B cell (primary cell): ENCODE results near the gene COG8. TPM values are rescaled to one million over a fixed set of nuclear protein-coding genes. Genes with fewer than 3 reads are reported as not detected.

Source experiments
- ATAC-seq: fragments of 200-7000 bp; cut with Tn5 transposase; one replicate; pipeline ENCODE4 v1.10.0; 2021; ENCODE audit warnings: low read depth, mild to moderate bottlenecking, moderate number of reproducible peaks, moderate library complexity
- CTCF ChIA-PET: fragments of 350-600 bp; sonication (Branson Sonifier 250); formaldehyde crosslinking; loops from one replicate; lab custom pipeline; 2021; ENCODE audit warnings: antibody characterized with exemption, inconsistent platforms; lab: Charles Lee
- POLR2A ChIA-PET: fragments of 350-600 bp; sonication (Branson Sonifier 250); formaldehyde crosslinking; loops from one replicate; lab custom pipeline; 2021; ENCODE audit warnings: antibody characterized with exemption; lab: Charles Lee
- DNase-seq: peaks from one replicate; pipeline ENCODE4 v3.0.0; 2013
- H2AFZ ChIP-seq: 2 replicates; pipeline ENCODE4 v1.6.1; 2012; ENCODE audit warnings: mild to moderate bottlenecking, low read depth, low read length; ENCODE audit not compliant: insufficient read depth, poor library complexity, severe bottlenecking
- H3K27ac ChIP-seq, 2 donors: 1 replicate in 1 of 2; 2 replicates in 1 of 2; pipeline ENCODE4 v1.5.1; 2012 to 2013; ENCODE audit warnings: low read length in 2 of 2, mild to moderate bottlenecking in 2 of 2, moderate library complexity in 1 of 2
- H3K27me3 ChIP-seq, 4 experiments: fragments of 200-600 bp in 1 of 4; sonication (generic) in 1 of 4; replicated peaks in 1 of 4; 1 replicate in 2 of 4; 2 replicates in 2 of 4; pipeline versions ENCODE4 v1.6.1 to v1.7.0; 2013 to 2016; ENCODE audit warnings: low read length in 3 of 4, mild to moderate bottlenecking in 2 of 4, mixed read lengths in 1 of 4, moderate library complexity in 1 of 4; ENCODE audit not compliant: insufficient read depth in 4 of 4, control insufficient read depth in 3 of 4; ENCODE audit errors: control extremely low read depth in 1 of 4
- H3K36me3 ChIP-seq, 2 experiments: replicated peaks in 1 of 2; 1 replicate in 1 of 2; 2 replicates in 1 of 2; pipeline versions ENCODE4 v1.6.1 to v1.7.1; 2013; ENCODE audit warnings: low read length in 1 of 2; ENCODE audit not compliant: insufficient read depth in 2 of 2, control insufficient read depth in 1 of 2; ENCODE audit errors: control extremely low read depth in 1 of 2, extremely low read depth in 1 of 2
- H3K4me1 ChIP-seq, 2 donors: fragments of 200-600 bp in 1 of 2; sonication (generic) in 1 of 2; 1 replicate in 1 of 2; 2 replicates in 1 of 2; pipeline versions ENCODE4 v1.5.1 to v1.6.1; 2013 to 2017; ENCODE audit warnings: low read length in 2 of 2; ENCODE audit not compliant: control insufficient read depth in 2 of 2, insufficient read depth in 2 of 2
- H3K4me2 ChIP-seq: replicated peaks from 2 replicates; pipeline ENCODE3; 2012; ENCODE audit warnings: mild to moderate bottlenecking, low read depth, low read length; ENCODE audit not compliant: poor library complexity, severe bottlenecking
- H3K4me3 ChIP-seq, 5 experiments: fragments of 200-600 bp in 1 of 5; sonication (generic) in 1 of 5; 1 replicate in 3 of 5; 2 replicates in 2 of 5; pipeline versions ENCODE4 v1.5.1 to v1.7.0; 2011 to 2016; ENCODE audit warnings: low read length in 4 of 5, mild to moderate bottlenecking in 4 of 5, low read depth in 2 of 5, control low read depth in 1 of 5, moderate library complexity in 1 of 5; ENCODE audit not compliant: insufficient read depth in 1 of 5; ENCODE audit errors: control extremely low read depth in 1 of 5, extremely low read depth in 1 of 5
- H3K79me2 ChIP-seq: fragments of 200-600 bp; sonication (generic); one replicate; pipeline ENCODE4 v1.6.0; 2016; ENCODE audit warnings: low read length; ENCODE audit not compliant: control insufficient read depth, insufficient read depth
- H3K9ac ChIP-seq: fragments of 200-600 bp; sonication (generic); 2 replicates; pipeline ENCODE4 v1.6.1; 2017; ENCODE audit warnings: mild to moderate bottlenecking, low read length, moderate library complexity
- H3K9me3 ChIP-seq, 3 donors: one replicate each; pipeline versions ENCODE4 v1.6.1 to v1.7.1; 2013; ENCODE audit warnings: low read length in 2 of 3; ENCODE audit not compliant: control insufficient read depth in 2 of 3, insufficient read depth in 1 of 3; ENCODE audit errors: control extremely low read depth in 1 of 3
- H4K20me1 ChIP-seq: 2 replicates; pipeline ENCODE4 v1.6.0; 2012; ENCODE audit warnings: mild to moderate bottlenecking, low read length; ENCODE audit not compliant: insufficient read depth, control insufficient read depth, poor library complexity, severe bottlenecking
- H3K27ac Mint-ChIP-seq: one replicate; pipeline ENCODE4 v1.8.0; 2021; ENCODE audit warnings: mixed read lengths
- H3K27me3 Mint-ChIP-seq: one replicate; pipeline ENCODE4 v1.8.0; 2021; ENCODE audit warnings: mixed read lengths
- H3K4me1 Mint-ChIP-seq: one replicate; pipeline ENCODE4 v1.8.0; 2021; ENCODE audit warnings: mixed read lengths
- H3K4me3 Mint-ChIP-seq: one replicate; pipeline ENCODE4 v1.8.0; 2021; ENCODE audit warnings: mixed read lengths
- H3K9me3 Mint-ChIP-seq: one replicate; pipeline ENCODE4 v1.8.0; 2022; ENCODE audit warnings: mixed read lengths; ENCODE audit not compliant: insufficient read depth
- CTCF ChIP-seq: fragments of 200-600 bp; IDR thresholded peaks from one replicate; pipeline ENCODE4 v1.8.0; 2022; ENCODE audit warnings: antibody characterized with exemption, mild to moderate bottlenecking
- EZH2 ChIP-seq: IDR thresholded peaks from 2 replicates; pipeline ENCODE4 v1.6.1; 2012; ENCODE audit warnings: borderline replicate concordance, low read depth, mild to moderate bottlenecking, moderate library complexity, low read length; ENCODE audit not compliant: insufficient read depth, poor library complexity, severe bottlenecking
- WGBS: methylation state at CpG from one replicate; pipeline ENCODE4 v1.1.5; 2013; ENCODE audit warnings: missing lambda C conversion rate; ENCODE audit not compliant: insufficient coverage; 5-methylcytosine and 5-hydroxymethylcytosine counted together
- intact Hi-C: fragments of 100-400 bp; cut with micrococcal nuclease; formaldehyde crosslinking; loops from one replicate; pipeline ENCODE4 v1.10.0; 2022
- polyA plus RNA-seq: library from polyadenylated mRNA; depleted of rRNA; stranded (reverse); fragments of >200 nt; gene quantifications from 2 replicates; pipeline ENCODE4 v1.2.3, GENCODE V29; 2012
- total RNA-seq, 2 donors: library from RNA; stranded (reverse); fragments of 120-200 nt in 1 of 2; gene quantifications; 1 replicate in 1 of 2; 2 replicates in 1 of 2; pipeline versions ENCODE4 v1.2.3 to v1.2.4, GENCODE V29; 2013 to 2022

The COG8 gene
- total and polyA plus RNA-seq, 2 donors (not counting 1 experiment from before 2014, with no cell fraction given) = 34.4 to 61.6 TPM

DNA sequence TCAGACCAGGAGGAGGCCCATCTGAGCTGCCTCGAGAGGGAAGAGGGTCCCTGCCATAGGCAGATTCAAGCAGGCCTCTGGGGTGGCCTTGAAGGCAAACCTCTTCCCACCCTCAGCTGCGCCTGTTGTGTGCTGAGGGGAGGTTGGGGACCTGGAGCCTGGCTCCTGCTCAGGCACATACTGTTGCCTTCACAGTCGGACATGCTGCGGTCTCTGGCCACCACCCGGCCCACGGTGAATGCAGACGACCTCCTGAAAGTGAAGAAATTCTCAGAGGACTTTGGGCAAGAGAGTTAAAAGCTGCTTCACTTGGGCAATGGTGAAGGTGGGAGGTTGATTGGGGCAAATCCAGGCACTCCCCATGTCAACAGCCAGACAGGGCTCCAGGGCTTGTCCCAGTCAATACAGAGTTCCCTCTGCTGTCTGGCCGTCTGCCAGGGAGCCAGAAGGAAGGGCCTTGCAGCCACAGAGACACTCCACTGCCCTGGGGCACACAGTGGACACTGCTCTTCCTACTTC lies 15.3 kb downstream of the COG8 start:
- DNase-seq (no peak), ATAC-seq (no peak)
- ChIA-PET CTCF (interaction anchor here (0.9 kb wide), 1 partner anchor 13 kb away, joined by 3 read pairs; no protein-coding TSS in a partner anchor), POLR2A (no interaction called here)
- Mint-ChIP-seq H3K4me1 (peaks cover 29% of the 10 kb centered on the region), H3K4me3 (no peak overlapping the region), H3K27ac (no peak overlapping the region), H3K27me3 (no peaks in the 10 kb centered on the region), H3K9me3 (no peaks in the 10 kb centered on the region)
- TF ChIP-seq EZH2 = no peak
- no peak for TF ChIP-seq CTCF
- H3K27ac ChIP-seq = no peak overlapping the region
- no peak overlapping the region for H3K4me2 ChIP-seq
- intact Hi-C loops = no loop called here
- H3K4me3 ChIP-seq = no peak overlapping the region
- no peaks in the 10 kb centered on the region for H3K9me3 ChIP-seq
- no peaks in the 10 kb centered on the region for H3K27me3 ChIP-seq
- H3K9ac ChIP-seq = no peak overlapping the region
- peaks cover 73% of the 10 kb centered on the region for H4K20me1 ChIP-seq
- H3K36me3 ChIP-seq = peaks cover 1 to 74% of the 10 kb centered on the region in 2 experiments
- WGBS = 90% methylated on average over 7 of the region's 8 CpGs
- H3K4me1 ChIP-seq = peaks cover 8 to 17% of the 10 kb centered on the region in 2 donors
- H3K79me2 ChIP-seq = peaks cover 72% of the 10 kb centered on the region
- no peak overlapping the region for H2AFZ ChIP-seq

DNA sequence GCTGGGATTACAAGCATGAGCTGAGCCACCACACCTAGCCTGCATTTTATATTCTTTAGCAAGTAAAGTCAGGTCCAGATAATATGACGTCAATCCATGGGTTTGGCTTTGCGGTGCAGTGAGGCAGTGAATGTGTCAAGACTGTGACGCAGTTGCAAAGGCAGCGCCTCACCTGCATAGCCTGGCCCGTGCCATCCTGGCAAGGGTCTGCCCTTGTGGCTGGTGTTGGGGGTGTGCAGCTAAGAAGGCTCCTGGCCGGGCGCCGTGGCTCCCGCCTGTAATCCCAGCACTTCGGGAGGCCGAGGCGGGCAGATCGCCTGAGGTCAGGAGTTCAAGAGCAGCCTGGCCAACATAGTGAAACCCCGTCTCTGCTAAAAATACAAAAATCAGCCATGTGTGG lies 15.9 kb downstream of the COG8 start:
- intact Hi-C loops = no loop called here
- Histone ChIP-seq H3K79me2 (peaks cover 72% of the 10 kb centered on the region), H3K9ac (no peak overlapping the region), H3K27me3 (no peaks in the 10 kb centered on the region), H4K20me1 (peaks cover 73% of the 10 kb centered on the region), H3K36me3 (peaks cover 1 to 78% of the 10 kb centered on the region in 2 experiments), H3K4me2 (no peak overlapping the region), H3K9me3 (no peaks in the 10 kb centered on the region), H3K4me3 (no peak overlapping the region), H3K27ac (no peak overlapping the region), H2AFZ (no peak overlapping the region), H3K4me1 (peaks cover 3 to 11% of the 10 kb centered on the region in 2 donors)
- WGBS = 94% methylated on average over 14 of the region's 14 CpGs
- CTCF ChIA-PET = no interaction called here
- TF ChIP-seq CTCF (no peak), EZH2 (no peak)
- H3K4me1 Mint-ChIP-seq = peaks cover 23% of the 10 kb centered on the region
- H3K4me3 Mint-ChIP-seq = no peak overlapping the region
- H3K9me3 Mint-ChIP-seq = no peaks in the 10 kb centered on the region
- no peak overlapping the region for H3K27ac Mint-ChIP-seq
- POLR2A ChIA-PET = no interaction called here
- no peak for DNase-seq
- H3K27me3 Mint-ChIP-seq = no peaks in the 10 kb centered on the region
- no peak for ATAC-seq
